MM.1S (cell line): Measurements from ENCODE around the gene TMEM191C.
"Not testable (repeated sequence)": the region's sequence is repeated elsewhere in the genome, so short reads cannot be mapped to it uniquely, and the experiment has no call there.

ENCODE experiments used
- DNase-seq: peaks from one replicate; pipeline ENCODE4 v3.0.0-alpha.2; 2015
- H2AFZ ChIP-seq: fragments of 300-600 bp; sonication (generic); 2 replicates; pipeline ENCODE4 v1.6.0; 2016; ENCODE audit warnings: antibody characterized with exemption, low read length
- H3F3A ChIP-seq: fragments of 300-600 bp; sonication (generic); 2 replicates; pipeline ENCODE4 v1.6.1; 2016; ENCODE audit warnings: mild to moderate bottlenecking, antibody characterized with exemption, low read length, moderate library complexity, mixed read lengths; ENCODE audit not compliant: insufficient read depth
- H3K27ac ChIP-seq: fragments of 300-600 bp; sonication (generic); 2 replicates; pipeline ENCODE4 v1.5.1; 2016; ENCODE audit warnings: mild to moderate bottlenecking, low read length
- H3K27me3 ChIP-seq: fragments of 300-600 bp; sonication (generic); replicated peaks from 2 replicates; pipeline ENCODE4 v1.6.0; 2016; ENCODE audit warnings: low read length; ENCODE audit not compliant: insufficient read depth
- H3K36me3 ChIP-seq: fragments of 300-600 bp; sonication (generic); replicated peaks from 2 replicates; pipeline ENCODE4 v1.6.1; 2016; ENCODE audit warnings: mild to moderate bottlenecking, low read length, mixed read lengths; ENCODE audit not compliant: insufficient read depth
- H3K4me1 ChIP-seq: fragments of 300-600 bp; sonication (generic); 2 replicates; pipeline ENCODE4 v1.6.1; 2016; ENCODE audit warnings: low read length, mixed read lengths
- H3K4me2 ChIP-seq: fragments of 300-600 bp; sonication (generic); 2 replicates; pipeline ENCODE4 v1.6.0; 2016; ENCODE audit warnings: low read depth, low read length
- H3K4me3 ChIP-seq: fragments of 300-600 bp; sonication (generic); 2 replicates; pipeline ENCODE4 v1.5.1; 2016; ENCODE audit warnings: low read length, mixed read lengths
- H3K79me2 ChIP-seq: fragments of 300-600 bp; sonication (generic); 2 replicates; pipeline ENCODE4 v1.6.1; 2016; ENCODE audit warnings: mixed run types, low read length, mixed read lengths
- H3K9ac ChIP-seq: fragments of 300-600 bp; sonication (generic); 2 replicates; pipeline ENCODE4 v1.6.1; 2016; ENCODE audit warnings: low read length, mixed read lengths
- H3K9me2 ChIP-seq: fragments of 300-600 bp; sonication (generic); replicated peaks from 2 replicates; pipeline ENCODE4 v1.6.1; 2016; ENCODE audit warnings: mild to moderate bottlenecking, low read length, mixed read lengths; ENCODE audit not compliant: insufficient read depth
- H3K9me3 ChIP-seq: fragments of 300-600 bp; sonication (generic); replicated peaks from 2 replicates; pipeline ENCODE4 v1.6.1; 2016; ENCODE audit warnings: mild to moderate bottlenecking, low read length, mixed read lengths; ENCODE audit not compliant: insufficient read depth
- H4K20me1 ChIP-seq: fragments of 300-600 bp; sonication (generic); 2 replicates; pipeline ENCODE4 v1.6.1; 2016; ENCODE audit warnings: mild to moderate bottlenecking, low read length, moderate library complexity, mixed read lengths; ENCODE audit not compliant: insufficient read depth
- EZH2 ChIP-seq: fragments of 300-600 bp; sonication (generic); optimal IDR thresholded peaks from 2 replicates; pipeline ENCODE3; 2017; ENCODE audit warnings: low read depth, mild to moderate bottlenecking, antibody characterized with exemption, low read length, mixed read lengths
- EZH2phosphoT487 ChIP-seq: fragments of 300-600 bp; sonication (generic); IDR thresholded peaks from 2 replicates; pipeline ENCODE4 v1.6.1; 2018; ENCODE audit warnings: antibody characterized with exemption, low read length
- TF ChIP-seq, protein P1 (sequence below): fragments of 300-600 bp; sonication (generic); IDR thresholded peaks from 2 replicates; pipeline ENCODE4 v1.5.1; 2016; ENCODE audit warnings: antibody characterized with exemption, low read length, mixed read lengths

TMEM191C gene

DNA sequence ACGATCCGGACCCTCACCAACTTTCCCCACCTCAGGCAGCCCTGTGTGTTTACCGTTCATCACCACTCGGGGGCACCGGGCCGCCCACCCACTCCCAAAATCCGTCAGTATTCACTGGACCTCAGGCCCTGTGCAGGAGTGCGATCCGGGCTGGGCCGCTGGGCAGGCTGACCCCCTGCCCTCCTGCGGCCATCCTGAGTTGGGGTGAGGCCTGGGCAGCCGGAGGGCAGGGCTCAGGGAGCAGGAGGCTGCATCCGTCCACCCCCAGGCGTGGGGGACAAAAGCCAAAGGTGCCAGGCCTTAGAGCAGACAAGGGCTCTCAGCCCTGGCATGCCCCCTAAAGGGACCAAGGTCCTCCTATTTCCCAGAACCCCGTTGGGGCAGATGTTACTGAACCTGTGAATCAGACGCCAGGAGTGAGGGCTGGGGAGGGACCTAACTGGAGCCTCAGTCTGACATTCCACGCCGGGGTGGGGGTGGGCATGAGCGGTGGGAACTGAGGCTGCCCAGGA is 16.8 kb upstream of the TMEM191C start:
- H4K20me1 ChIP-seq, result no peaks in the 10 kb centered on the region
- TF ChIP-seq, protein P1, sequence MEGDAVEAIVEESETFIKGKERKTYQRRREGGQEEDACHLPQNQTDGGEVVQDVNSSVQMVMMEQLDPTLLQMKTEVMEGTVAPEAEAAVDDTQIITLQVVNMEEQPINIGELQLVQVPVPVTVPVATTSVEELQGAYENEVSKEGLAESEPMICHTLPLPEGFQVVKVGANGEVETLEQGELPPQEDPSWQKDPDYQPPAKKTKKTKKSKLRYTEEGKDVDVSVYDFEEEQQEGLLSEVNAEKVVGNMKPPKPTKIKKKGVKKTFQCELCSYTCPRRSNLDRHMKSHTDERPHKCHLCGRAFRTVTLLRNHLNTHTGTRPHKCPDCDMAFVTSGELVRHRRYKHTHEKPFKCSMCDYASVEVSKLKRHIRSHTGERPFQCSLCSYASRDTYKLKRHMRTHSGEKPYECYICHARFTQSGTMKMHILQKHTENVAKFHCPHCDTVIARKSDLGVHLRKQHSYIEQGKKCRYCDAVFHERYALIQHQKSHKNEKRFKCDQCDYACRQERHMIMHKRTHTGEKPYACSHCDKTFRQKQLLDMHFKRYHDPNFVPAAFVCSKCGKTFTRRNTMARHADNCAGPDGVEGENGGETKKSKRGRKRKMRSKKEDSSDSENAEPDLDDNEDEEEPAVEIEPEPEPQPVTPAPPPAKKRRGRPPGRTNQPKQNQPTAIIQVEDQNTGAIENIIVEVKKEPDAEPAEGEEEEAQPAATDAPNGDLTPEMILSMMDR, result no peak
- no peak for TF ChIP-seq EZH2phosphoT487
- TF ChIP-seq EZH2, result no peak
- H3K9ac ChIP-seq, result no peak overlapping the region
- H3K79me2 ChIP-seq, result no peaks in the 10 kb centered on the region
- no peak overlapping the region for H3K4me3 ChIP-seq
- no peak overlapping the region for H3K27ac ChIP-seq
- no peaks in the 10 kb centered on the region for H3K9me3 ChIP-seq
- no peaks in the 10 kb centered on the region for H3F3A ChIP-seq
- no peaks in the 10 kb centered on the region for H3K27me3 ChIP-seq
- no peaks in the 10 kb centered on the region for H3K4me1 ChIP-seq
- H2AFZ ChIP-seq, result no peak overlapping the region
- no peaks in the 10 kb centered on the region for H3K9me2 ChIP-seq
- DNase-seq, result no peak
- no peak overlapping the region for H3K4me2 ChIP-seq
- H3K36me3 ChIP-seq, result no peaks in the 10 kb centered on the region

DNA sequence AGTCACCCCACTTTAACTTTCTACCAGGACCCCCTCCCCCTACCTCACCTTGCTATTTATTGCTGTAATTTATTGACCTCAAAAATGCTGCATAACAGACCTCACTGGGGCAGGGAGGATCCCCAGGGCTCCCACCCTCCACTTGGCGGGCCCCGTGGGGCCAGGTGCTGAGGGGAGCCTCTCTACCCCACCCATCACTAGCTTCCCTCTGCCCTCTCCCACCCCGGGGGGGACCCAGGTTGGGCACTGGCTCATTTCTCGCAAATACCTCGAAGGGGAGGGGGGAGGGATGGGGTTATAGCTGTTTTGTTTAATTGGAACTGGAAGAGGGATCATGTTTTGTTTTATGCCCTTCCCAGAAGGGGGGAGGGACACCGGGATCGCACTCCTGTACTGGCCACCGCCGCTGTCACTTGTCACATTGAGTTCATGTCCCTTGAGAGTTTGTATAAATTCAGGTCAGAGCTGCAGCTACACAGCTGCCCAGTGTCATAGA is 16.3 kb upstream of the TMEM191C start:
- DNase-seq, result no peak
- Histone ChIP-seq H3K27me3 (no peaks in the 10 kb centered on the region), H3K9me3 (no peaks in the 10 kb centered on the region), H3K9me2 (no peaks in the 10 kb centered on the region), H4K20me1 (no peaks in the 10 kb centered on the region), H3K4me3 (no peak overlapping the region), H3K4me1 (no peaks in the 10 kb centered on the region), H3K27ac (no peak overlapping the region), H3K9ac (no peak overlapping the region), H2AFZ (no peak overlapping the region), H3K36me3 (no peaks in the 10 kb centered on the region), H3K4me2 (no peak overlapping the region), H3F3A (no peaks in the 10 kb centered on the region), H3K79me2 (no peaks in the 10 kb centered on the region)
- TF ChIP-seq, protein P1, result no peak
- TF ChIP-seq EZH2 (no peak), EZH2phosphoT487 (no peak)

DNA sequence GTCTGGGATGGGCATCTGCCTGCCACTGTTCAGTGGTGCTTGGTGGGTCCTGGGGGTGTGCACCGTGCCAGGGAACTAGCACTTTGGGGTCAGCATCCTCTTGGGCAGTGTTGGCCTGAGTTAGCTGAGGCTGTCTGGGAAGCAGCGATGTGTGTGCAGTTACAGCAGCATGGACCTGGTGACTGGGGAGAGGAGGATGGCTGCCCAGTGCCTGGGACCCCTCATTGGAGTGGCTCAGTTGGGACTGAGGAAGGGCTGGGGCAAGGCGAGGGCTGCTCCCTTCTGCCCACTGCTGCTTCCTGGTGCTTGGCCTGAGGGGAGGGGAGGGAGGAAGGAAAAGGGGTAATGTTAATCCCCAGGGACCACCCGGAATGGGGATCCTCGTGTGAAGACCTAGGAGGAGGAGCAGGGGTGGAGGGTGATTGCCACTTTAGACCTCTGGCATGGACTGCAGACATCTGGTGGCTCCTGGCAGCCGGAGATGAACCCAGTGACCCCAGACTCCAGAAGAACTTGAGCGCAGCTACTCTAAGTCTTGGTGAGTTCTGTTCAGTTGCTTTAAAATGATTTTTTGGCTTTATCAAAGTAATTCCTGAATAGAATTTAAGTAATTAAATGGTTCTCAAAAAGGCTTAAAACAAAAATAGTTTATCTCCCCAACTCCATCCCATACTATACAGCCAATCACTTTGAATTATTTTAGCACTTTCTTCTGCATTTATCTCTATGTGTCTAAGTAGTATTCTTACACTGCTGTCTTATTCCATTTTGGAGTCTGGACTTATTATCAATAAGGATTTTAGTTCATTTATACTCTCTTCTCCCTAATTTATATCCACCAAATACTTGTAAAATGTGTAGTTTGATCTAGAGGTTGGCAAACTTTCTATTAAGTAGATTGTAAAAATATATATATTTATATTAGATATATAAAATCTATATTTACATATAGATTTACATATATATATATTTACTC is 15.4 kb upstream of the TMEM191C start:
- Histone ChIP-seq H3K4me2 (no peak overlapping the region), H3K27ac (no peak overlapping the region), H3K27me3 (no peaks in the 10 kb centered on the region), H3K79me2 (no peaks in the 10 kb centered on the region), H3K4me1 (no peaks in the 10 kb centered on the region), H3K9me3 (no peaks in the 10 kb centered on the region), H2AFZ (no peak overlapping the region), H3K36me3 (no peaks in the 10 kb centered on the region), H3F3A (no peaks in the 10 kb centered on the region), H4K20me1 (no peaks in the 10 kb centered on the region), H3K9ac (no peak overlapping the region), H3K4me3 (no peak overlapping the region), H3K9me2 (no peaks in the 10 kb centered on the region)
- DNase-seq, result no peak
- no peak for TF ChIP-seq EZH2
- TF ChIP-seq, protein P1, result no peak
- no peak for TF ChIP-seq EZH2phosphoT487

DNA sequence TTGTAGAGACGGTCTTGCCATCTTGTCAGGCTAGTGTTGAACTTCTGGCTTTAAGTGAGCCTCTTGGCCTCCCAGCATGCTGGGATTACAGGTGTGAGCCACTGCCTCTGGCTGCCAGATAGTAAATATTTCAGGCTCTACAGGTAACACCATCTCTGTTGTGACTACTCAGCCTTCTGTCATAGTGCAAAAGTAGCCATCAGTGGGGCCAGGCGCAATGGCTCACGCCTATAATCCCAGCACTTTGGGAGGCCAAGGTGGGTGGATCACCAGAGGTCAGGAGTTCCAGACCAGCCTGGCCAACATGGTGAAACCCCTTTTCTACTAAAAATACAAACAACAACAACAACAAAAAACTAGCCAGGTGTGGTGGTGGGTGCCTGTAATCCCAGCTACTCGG is 14.5 kb upstream of the TMEM191C start:
- H3K9me2 ChIP-seq, H3K4me2 ChIP-seq, H2AFZ ChIP-seq, H3F3A ChIP-seq, H4K20me1 ChIP-seq, H3K27ac ChIP-seq, DNase-seq, H3K4me3 ChIP-seq, H3K9me3 ChIP-seq, H3K9ac ChIP-seq, H3K4me1 ChIP-seq, H3K79me2 ChIP-seq, H3K27me3 ChIP-seq, H3K36me3 ChIP-seq: not testable (repeated sequence)

DNA sequence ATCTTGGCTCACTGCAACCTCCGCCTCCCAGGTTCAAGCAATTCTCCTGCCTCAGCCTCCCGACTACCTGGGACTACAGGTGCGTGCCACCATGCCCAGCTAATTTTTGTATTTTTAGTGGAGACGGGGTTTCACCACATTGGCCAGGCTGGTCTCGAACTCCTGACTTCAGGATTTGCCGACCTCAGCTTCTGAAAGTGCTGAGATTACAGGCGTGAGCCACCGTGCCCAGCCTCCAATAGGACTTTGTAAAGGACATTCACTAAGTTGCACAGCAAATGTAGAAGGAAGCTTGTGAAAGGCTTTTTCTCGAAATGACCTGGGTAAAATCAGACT is 12.2 kb upstream of the TMEM191C start:
- H3K9me2 ChIP-seq, DNase-seq, H3K4me2 ChIP-seq, H3K27me3 ChIP-seq, H3K9me3 ChIP-seq, H3K79me2 ChIP-seq, H3K9ac ChIP-seq, H3K36me3 ChIP-seq, H3K27ac ChIP-seq, H4K20me1 ChIP-seq, H3F3A ChIP-seq, H2AFZ ChIP-seq, H3K4me1 ChIP-seq, H3K4me3 ChIP-seq: not testable (repeated sequence)
